Measurements from ENCODE around the gene TYSND1. TPM values are rescaled to one million over a fixed set of nuclear protein-coding genes. Genes with fewer than 3 reads are reported as not detected.

Gene TYSND1
- total RNA-seq, 1 donor from 2014 or later, result 10.6 TPM

DNA sequence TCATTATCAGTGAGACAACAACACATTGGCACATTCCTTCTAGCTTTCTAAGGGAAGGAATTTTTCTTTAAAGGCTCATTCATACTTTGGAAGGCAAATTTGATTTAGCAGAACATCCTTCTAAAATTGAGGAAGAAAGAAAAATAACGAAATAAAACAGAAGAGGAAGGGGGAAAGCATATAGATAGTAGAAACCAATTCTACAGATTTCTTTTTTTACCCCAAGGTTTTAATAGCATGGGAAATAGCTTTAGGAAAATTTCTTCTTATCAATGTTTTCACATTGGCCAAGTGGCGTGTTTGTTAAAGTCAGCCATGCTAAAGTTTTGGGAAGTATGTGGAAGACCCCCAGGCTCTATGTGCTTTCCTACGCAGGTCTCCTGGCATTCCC lies 58.2 kb downstream of the TYSND1 start:
- no peak for ATAC-seq
- intact Hi-C loops (cut with DNase I), result no loop called here
- DNase-seq (ENCODE audit: low spot score), result no peak

Other genes with a start within 250 kb of the TYSND1 start
- 6.7 TPM for gene MACROH2A2, start 93.9 kb downstream of the TYSND1 start, total RNA-seq
- gene AIFM2, start 13.9 kb downstream of the TYSND1 start, total RNA-seq, result 14.1 TPM
- gene SAR1A, start 23.8 kb upstream of the TYSND1 start, total RNA-seq, result 122 TPM
- gene PPA1, start 86.7 kb upstream of the TYSND1 start, total RNA-seq, result 114 TPM
- gene NPFFR1, start 137.3 kb upstream of the TYSND1 start, total RNA-seq, result 4.8 TPM
- gene LRRC20, start 235.9 kb upstream of the TYSND1 start, total RNA-seq, result 5.1 TPM